OCI-LY1 (cell line): Measurements from ENCODE around the gene ANKRD55.

ENCODE experiments used
- H2AFZ ChIP-seq: fragments of 200-600 bp; sonication (generic), shearing (Covaris generic); 2 replicates; pipeline ENCODE4 v1.6.0; 2014; ENCODE audit warnings: antibody characterized with exemption, mild to moderate bottlenecking, low read length
- H3F3A ChIP-seq: fragments of 200-600 bp; sonication (generic), shearing (Covaris generic); 2 replicates; pipeline ENCODE4 v1.6.0; 2014; ENCODE audit warnings: mild to moderate bottlenecking, antibody characterized with exemption, low read length, moderate library complexity; ENCODE audit not compliant: insufficient read depth
- H3K27ac ChIP-seq: fragments of 200-600 bp; sonication (generic); 2 replicates; pipeline ENCODE4 v1.5.1; 2014; ENCODE audit warnings: low read length, mixed run types, mild to moderate bottlenecking, low read depth; ENCODE audit not compliant: poor library complexity, severe bottlenecking
- H3K27me3 ChIP-seq: fragments of 200-600 bp; sonication (generic); 2 replicates; pipeline ENCODE4 v1.6.0; 2014; ENCODE audit warnings: antibody characterized with exemption, mild to moderate bottlenecking, low read length, moderate library complexity; ENCODE audit not compliant: insufficient read depth
- H3K36me3 ChIP-seq: fragments of 200-600 bp; sonication (generic); 2 replicates; pipeline ENCODE4 v1.6.1; 2014; ENCODE audit warnings: mild to moderate bottlenecking, antibody characterized with exemption, low read length, moderate library complexity, mixed read lengths; ENCODE audit not compliant: insufficient read depth
- H3K4me1 ChIP-seq: fragments of 200-600 bp; sonication (generic); 2 replicates; pipeline ENCODE4 v1.5.1; 2014; ENCODE audit warnings: mild to moderate bottlenecking, low read length, moderate library complexity; ENCODE audit not compliant: insufficient read depth, severe bottlenecking
- H3K4me2 ChIP-seq: fragments of 200-600 bp; sonication (generic), shearing (Covaris generic); 2 replicates; pipeline ENCODE4 v1.6.1; 2014; ENCODE audit warnings: low read length
- H3K4me3 ChIP-seq: fragments of 200-600 bp; sonication (generic); 2 replicates; pipeline ENCODE4 v1.5.1; 2014; ENCODE audit warnings: low read length, low read depth, mild to moderate bottlenecking, mixed read lengths; ENCODE audit not compliant: poor library complexity, severe bottlenecking
- H3K79me2 ChIP-seq: fragments of 200-600 bp; shearing (Covaris generic); 2 replicates; pipeline ENCODE4 v1.6.1; 2016; ENCODE audit warnings: mixed run types, low read length, mixed read lengths; ENCODE audit not compliant: insufficient read depth
- H3K9ac ChIP-seq: fragments of 200-600 bp; sonication (generic), shearing (Covaris generic); 2 replicates; pipeline ENCODE4 v1.6.1; 2014; ENCODE audit warnings: mild to moderate bottlenecking, low read length, mixed read lengths
- H3K9me2 ChIP-seq: fragments of 200-600 bp; sonication (generic), shearing (Covaris generic); 2 replicates; pipeline ENCODE4 v1.6.1; 2014; ENCODE audit warnings: low read depth, mild to moderate bottlenecking, low read length, mixed read lengths
- H3K9me3 ChIP-seq: fragments of 200-600 bp; shearing (Covaris generic); 2 replicates; pipeline ENCODE4 v1.6.1; 2014; ENCODE audit warnings: low read length, mixed read lengths
- H4K20me1 ChIP-seq: fragments of 200-600 bp; sonication (generic), shearing (Covaris generic); 2 replicates; pipeline ENCODE4 v1.6.0; 2016; ENCODE audit warnings: mild to moderate bottlenecking, low read length; ENCODE audit not compliant: insufficient read depth
- CTCF ChIP-seq: fragments of 200-600 bp; sonication (generic), shearing (Covaris generic); IDR thresholded peaks from 2 replicates; pipeline ENCODE4 v1.5.1; 2017; ENCODE audit warnings: mild to moderate bottlenecking, antibody characterized with exemption, low read length, moderate library complexity, mixed read lengths
- EZH2 ChIP-seq: fragments of 200-600 bp; sonication (generic), shearing (Covaris generic); IDR thresholded peaks from 2 replicates; pipeline ENCODE4 v1.8.0; 2017; ENCODE audit warnings: borderline replicate concordance, mixed run types, mild to moderate bottlenecking, antibody characterized with exemption, low read length, moderate library complexity, mixed read lengths

The ANKRD55 gene

GRCh38 chr5:56144211-56144610 is 88.9 kb downstream of the ANKRD55 start:
- no peak overlapping the region for H3K4me3 ChIP-seq
- no peak overlapping the region for H3K9ac ChIP-seq
- no peak overlapping the region for H3K4me2 ChIP-seq

GRCh38 chr5:56143373-56143714 is 89.8 kb downstream of the ANKRD55 start:
- Histone ChIP-seq H4K20me1 (no peaks in the 10 kb centered on the region), H3K9me3 (no peaks in the 10 kb centered on the region), H3F3A (no peaks in the 10 kb centered on the region), H3K4me1 (no peaks in the 10 kb centered on the region), H3K9me2 (no peaks in the 10 kb centered on the region), H3K79me2 (no peaks in the 10 kb centered on the region), H3K4me2 (no peak overlapping the region), H3K27ac (no peak overlapping the region), H3K27me3 (no peaks in the 10 kb centered on the region), H3K4me3 (no peak overlapping the region), H2AFZ (no peak overlapping the region), H3K9ac (no peak overlapping the region), H3K36me3 (no peaks in the 10 kb centered on the region)
- TF ChIP-seq CTCF, result no peak
- no peak for TF ChIP-seq EZH2

More at GRCh38 chr5:56144211-56144610, 88.9 kb downstream of the ANKRD55 start:
- no peaks in the 10 kb centered on the region for H3K4me1 ChIP-seq
- H4K20me1 ChIP-seq, result no peaks in the 10 kb centered on the region
- no peaks in the 10 kb centered on the region for H3K79me2 ChIP-seq
- H3F3A ChIP-seq, result no peaks in the 10 kb centered on the region
- TF ChIP-seq EZH2 (no peak), CTCF (no peak)
- no peaks in the 10 kb centered on the region for H3K9me2 ChIP-seq
- H3K27ac ChIP-seq, result no peak overlapping the region
- H3K36me3 ChIP-seq, result no peaks in the 10 kb centered on the region
- H3K27me3 ChIP-seq, result no peaks in the 10 kb centered on the region
- H2AFZ ChIP-seq, result no peak overlapping the region
- no peaks in the 10 kb centered on the region for H3K9me3 ChIP-seq

GRCh38 chr5:56142614-56143372 is 90.3 kb downstream of the ANKRD55 start:
- Histone ChIP-seq H3K27me3 (no peaks in the 10 kb centered on the region), H3K9ac (no peak overlapping the region), H3K9me2 (no peaks in the 10 kb centered on the region), H3K4me1 (no peaks in the 10 kb centered on the region), H3K27ac (no peak overlapping the region), H3K4me3 (no peak overlapping the region), H3F3A (no peaks in the 10 kb centered on the region), H3K9me3 (no peaks in the 10 kb centered on the region), H3K36me3 (no peaks in the 10 kb centered on the region), H3K4me2 (no peak overlapping the region), H2AFZ (no peak overlapping the region), H4K20me1 (no peaks in the 10 kb centered on the region), H3K79me2 (no peaks in the 10 kb centered on the region)
- TF ChIP-seq EZH2 (no peak), CTCF (no peak)
